Right lobe of liver (tissue), 4 donors: ENCODE measurements around the gene CD4.

Source experiments
- CTCF ChIP-seq, 4 donors: fragments of 200-600 bp in 3 of 4; fragments of 450-650 bp in 1 of 4; IDR thresholded peaks; one replicate each; pipeline versions ENCODE4 v1.5.1 to v1.8.0; 2016 to 2022; ENCODE audit warnings: antibody characterized with exemption in 4 of 4, mild to moderate bottlenecking in 2 of 4
- POLR2A ChIP-seq: fragments of 450-650 bp; IDR thresholded peaks from one replicate; pipeline ENCODE4 v1.6.1; 2017; ENCODE audit warnings: antibody characterized with exemption, mild to moderate bottlenecking
- donor health status: DM: no; HTN: no; CAD: no.
- donor health status: DM: no; HTN: no; CAD: no.
- donor health status: DM: no; HTN: yes; CAD: no.

- TF ChIP-seq POLR2A (no peak), CTCF (IDR thresholded peaks at IDR 0.05) (no peak)
Measured at GRCh38 chr12:6855322-6855721, 66.0 kb downstream of the CD4 start.
